Body of pancreas (tissue), 4 donors: ENCODE results near the gene AMPH.

Source experiments
- POLR2A ChIP-seq, 3 donors: fragments of 450-650 bp; IDR thresholded peaks; one replicate each; pipeline ENCODE4 v1.6.1; 2016; ENCODE audit warnings: antibody characterized with exemption in 3 of 3, mild to moderate bottlenecking in 2 of 3
- TF ChIP-seq, protein P1 (sequence below), 7 experiments: fragments of 450-650 bp in 4 of 7; fragments of 200-600 bp in 3 of 7; sonication (generic) in 3 of 7; IDR thresholded peaks; one replicate each; pipeline ENCODE4 v1.5.1; 2016 to 2019; ENCODE audit warnings: antibody characterized with exemption in 7 of 7

DNA sequence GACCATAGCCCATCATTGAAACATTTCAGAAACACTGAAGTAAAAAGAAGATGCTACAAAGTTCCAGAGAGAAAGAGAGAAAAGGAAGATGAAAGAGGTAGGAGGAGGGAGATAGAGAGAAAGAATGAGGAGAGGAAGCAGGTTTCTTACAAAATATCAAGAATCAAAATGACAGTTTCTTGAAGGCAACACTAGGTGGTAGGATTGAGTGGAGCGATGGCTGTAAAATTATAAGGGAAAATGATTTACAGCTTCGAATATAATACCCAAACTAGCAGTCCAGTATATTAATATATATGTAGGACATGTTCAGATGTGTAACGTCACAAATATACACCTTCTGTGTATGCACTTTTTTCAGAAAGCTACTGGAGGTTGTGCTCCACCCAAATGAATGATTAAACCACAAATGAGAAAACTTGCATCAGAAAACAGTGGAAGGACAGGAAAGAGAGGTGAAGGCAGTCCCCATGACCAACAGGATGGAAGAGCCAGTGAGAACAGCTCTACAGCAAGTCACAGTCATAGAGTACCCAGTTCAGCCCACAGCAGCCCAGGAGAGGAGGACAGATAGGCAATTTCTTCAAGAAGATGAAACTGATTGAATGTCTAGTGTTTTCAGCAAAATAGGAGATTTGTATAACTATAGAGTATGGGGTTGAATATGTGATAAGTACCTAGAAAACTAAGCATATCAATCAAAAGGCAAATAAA is 206.3 kb downstream of the AMPH start:
- TF ChIP-seq, protein P1, sequence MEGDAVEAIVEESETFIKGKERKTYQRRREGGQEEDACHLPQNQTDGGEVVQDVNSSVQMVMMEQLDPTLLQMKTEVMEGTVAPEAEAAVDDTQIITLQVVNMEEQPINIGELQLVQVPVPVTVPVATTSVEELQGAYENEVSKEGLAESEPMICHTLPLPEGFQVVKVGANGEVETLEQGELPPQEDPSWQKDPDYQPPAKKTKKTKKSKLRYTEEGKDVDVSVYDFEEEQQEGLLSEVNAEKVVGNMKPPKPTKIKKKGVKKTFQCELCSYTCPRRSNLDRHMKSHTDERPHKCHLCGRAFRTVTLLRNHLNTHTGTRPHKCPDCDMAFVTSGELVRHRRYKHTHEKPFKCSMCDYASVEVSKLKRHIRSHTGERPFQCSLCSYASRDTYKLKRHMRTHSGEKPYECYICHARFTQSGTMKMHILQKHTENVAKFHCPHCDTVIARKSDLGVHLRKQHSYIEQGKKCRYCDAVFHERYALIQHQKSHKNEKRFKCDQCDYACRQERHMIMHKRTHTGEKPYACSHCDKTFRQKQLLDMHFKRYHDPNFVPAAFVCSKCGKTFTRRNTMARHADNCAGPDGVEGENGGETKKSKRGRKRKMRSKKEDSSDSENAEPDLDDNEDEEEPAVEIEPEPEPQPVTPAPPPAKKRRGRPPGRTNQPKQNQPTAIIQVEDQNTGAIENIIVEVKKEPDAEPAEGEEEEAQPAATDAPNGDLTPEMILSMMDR (IDR thresholded peaks at IDR 0.05): no peak
- TF ChIP-seq POLR2A (IDR thresholded peaks at IDR 0.05): no peak
